Nephron progenitor cell (in vitro differentiated cells): ENCODE data around the gene CEBPG.

ENCODE experiments used
- DNase-seq: peaks from one replicate; pipeline ENCODE4 v3.0.0; 2021
- H3K27ac Mint-ChIP-seq: 2 replicates; pipeline ENCODE4 v1.8.0; 2021; ENCODE audit warnings: mild to moderate bottlenecking, moderate library complexity, mixed read lengths
- H3K27me3 Mint-ChIP-seq: 2 replicates; pipeline ENCODE4 v1.8.0; 2021; ENCODE audit warnings: mild to moderate bottlenecking, low read depth, mixed read lengths; ENCODE audit not compliant: poor library complexity
- H3K36me3 Mint-ChIP-seq: 2 replicates; pipeline ENCODE4 v1.8.0; 2021; ENCODE audit warnings: low read depth, mixed read lengths
- H3K4me1 Mint-ChIP-seq: 2 replicates; pipeline ENCODE4 v1.8.0; 2021; ENCODE audit warnings: mixed read lengths
- H3K4me3 Mint-ChIP-seq: 2 replicates; pipeline ENCODE4 v1.8.0; 2021; ENCODE audit warnings: mild to moderate bottlenecking, moderate library complexity, mixed read lengths
- H3K9me3 Mint-ChIP-seq: 2 replicates; pipeline ENCODE4 v1.8.0; 2021; ENCODE audit warnings: mild to moderate bottlenecking, moderate library complexity, mixed read lengths
- CTCF ChIP-seq: fragments of 200-600 bp; sonication (generic); IDR thresholded peaks from 2 replicates; pipeline ENCODE4 v1.5.0; 2021; ENCODE audit warnings: antibody characterized with exemption

CEBPG gene

GRCh38 chr19:33387351-33388230 is 14.1 kb downstream of the CEBPG start:
- H3K27me3 Mint-ChIP-seq, result peaks cover 4% of the 10 kb centered on the region
- peaks cover 4% of the 10 kb centered on the region for H3K4me1 Mint-ChIP-seq
- no peak overlapping the region for H3K4me3 Mint-ChIP-seq
- no peak for DNase-seq
- no peaks in the 10 kb centered on the region for H3K9me3 Mint-ChIP-seq
- no peak for TF ChIP-seq CTCF
- H3K27ac Mint-ChIP-seq, result no peak overlapping the region
- H3K36me3 Mint-ChIP-seq, result peaks cover 5% of the 10 kb centered on the region

- H3K9me3 Mint-ChIP-seq, result no peaks in the 10 kb centered on the region
- no peak overlapping the region for H3K4me3 Mint-ChIP-seq
- no peak for TF ChIP-seq CTCF
- no peak for DNase-seq
- peaks cover 4% of the 10 kb centered on the region for H3K27me3 Mint-ChIP-seq
- peaks cover 5% of the 10 kb centered on the region for H3K36me3 Mint-ChIP-seq
- H3K4me1 Mint-ChIP-seq, result peaks cover 5% of the 10 kb centered on the region
- H3K27ac Mint-ChIP-seq, result no peak overlapping the region
Measured at GRCh38 chr19:33388231-33388724, 14.8 kb downstream of the CEBPG start.

- no peak overlapping the region for H3K4me3 Mint-ChIP-seq
- TF ChIP-seq CTCF, result no peak
- peaks cover 6% of the 10 kb centered on the region for H3K27me3 Mint-ChIP-seq
- H3K27ac Mint-ChIP-seq, result no peak overlapping the region
- DNase-seq, result no peak
- peaks cover 11% of the 10 kb centered on the region for H3K4me1 Mint-ChIP-seq
- peaks cover 2% of the 10 kb centered on the region for H3K36me3 Mint-ChIP-seq
- no peaks in the 10 kb centered on the region for H3K9me3 Mint-ChIP-seq
Measured at GRCh38 chr19:33388725-33389420, 15.4 kb downstream of the CEBPG start.

GRCh38 chr19:33389421-33390100 is 16.1 kb downstream of the CEBPG start:
- H3K27ac Mint-ChIP-seq, result no peak overlapping the region
- H3K4me3 Mint-ChIP-seq, result no peak overlapping the region
- H3K9me3 Mint-ChIP-seq, result no peaks in the 10 kb centered on the region
- TF ChIP-seq CTCF, result no peak
- H3K27me3 Mint-ChIP-seq, result peaks cover 3% of the 10 kb centered on the region
- DNase-seq, result no peak
- H3K36me3 Mint-ChIP-seq, result no peaks in the 10 kb centered on the region
- peaks cover 16% of the 10 kb centered on the region for H3K4me1 Mint-ChIP-seq

GRCh38 chr19:33390101-33390907 is 16.8 kb downstream of the CEBPG start:
- Mint-ChIP-seq H3K4me1 (peaks cover 24% of the 10 kb centered on the region), H3K9me3 (no peaks in the 10 kb centered on the region), H3K36me3 (no peaks in the 10 kb centered on the region), H3K27me3 (peaks cover 3% of the 10 kb centered on the region), H3K4me3 (no peak overlapping the region), H3K27ac (no peak overlapping the region)
- no peak for TF ChIP-seq CTCF
- DNase-seq, result no peak
